Measurements from ENCODE around the gene CAPZA1.

- TF ChIP-seq CTCF (conservative IDR thresholded peaks at IDR 0.05 in 1 of 2, IDR thresholded peaks at IDR 0.05 in 1 of 2; ENCODE audit: extremely low read depth in 1 of 2, insufficient read depth in 1 of 2, low read depth in 1 of 2, low read length in 2 of 2) (no peak), EZH2 (IDR thresholded peaks at IDR 0.05; ENCODE audit: borderline replicate concordance, low read length) (no peak)
These were observed 87.0 kb downstream of the CAPZA1 start, which contains the start of gene RHOC for GRCh38 chr1:112706505-112707220.

All from mammary epithelial cell (primary cell).